ENCODE data around the gene CEP95. TPM values are rescaled to one million over a fixed set of nuclear protein-coding genes. Genes with fewer than 3 reads are reported as not detected.

The CEP95 gene
- total RNA-seq, 6 experiments from 2014 or later = 9.0 to 13.0 (median 11.5) TPM

GRCh38 chr17:64496786-64497564 is 9.8 kb upstream of the CEP95 start, which contains the start of gene POLG2:
TSS of gene POLG2 (minus strand) at chr17:64497054. CDS start at chr17:64496968, 86 bp downstream.
- peak within 1 kb of the TSS; percentile 100 for H3K4me3 Mint-ChIP-seq

DNA sequence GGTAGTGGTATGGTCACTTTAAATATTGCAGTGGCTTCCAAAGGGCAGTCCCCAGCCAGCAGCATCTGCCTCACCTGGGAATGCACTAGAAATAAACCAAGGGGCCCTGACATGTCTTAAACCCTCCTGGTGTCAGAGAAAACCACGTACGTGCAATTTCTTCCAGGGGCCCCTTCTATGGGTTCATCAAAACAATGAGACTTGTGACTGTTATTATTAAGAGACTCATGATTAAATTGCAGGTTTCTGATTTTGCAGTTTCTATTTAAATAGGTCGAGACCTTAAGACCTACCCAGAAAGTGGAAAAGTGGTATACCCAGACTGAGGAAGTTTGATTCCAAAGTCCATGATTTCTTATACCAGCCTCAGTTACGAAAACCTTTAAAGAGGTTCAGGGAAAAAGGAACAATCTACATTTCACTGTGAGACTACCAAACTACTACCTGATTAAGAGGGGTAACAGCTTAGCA is 9.2 kb upstream of the CEP95 start:
- DNase-seq = no peak
- H3K4me3 Mint-ChIP-seq = peak overlapping the region; percentile 100
- peaks cover 83% of the 10 kb centered on the region for H3K4me1 Mint-ChIP-seq (ENCODE audit: low read depth)
- peaks cover 60% of the 10 kb centered on the region for H3K36me3 Mint-ChIP-seq (ENCODE audit: low read depth)
- H3K27me3 Mint-ChIP-seq (ENCODE audit: insufficient read depth) = peaks cover 34% of the 10 kb centered on the region
- peaks cover 14% of the 10 kb centered on the region for H3K9me3 Mint-ChIP-seq
- peak overlapping the region; percentile 100 for H3K27ac Mint-ChIP-seq
- TF ChIP-seq, protein P1, sequence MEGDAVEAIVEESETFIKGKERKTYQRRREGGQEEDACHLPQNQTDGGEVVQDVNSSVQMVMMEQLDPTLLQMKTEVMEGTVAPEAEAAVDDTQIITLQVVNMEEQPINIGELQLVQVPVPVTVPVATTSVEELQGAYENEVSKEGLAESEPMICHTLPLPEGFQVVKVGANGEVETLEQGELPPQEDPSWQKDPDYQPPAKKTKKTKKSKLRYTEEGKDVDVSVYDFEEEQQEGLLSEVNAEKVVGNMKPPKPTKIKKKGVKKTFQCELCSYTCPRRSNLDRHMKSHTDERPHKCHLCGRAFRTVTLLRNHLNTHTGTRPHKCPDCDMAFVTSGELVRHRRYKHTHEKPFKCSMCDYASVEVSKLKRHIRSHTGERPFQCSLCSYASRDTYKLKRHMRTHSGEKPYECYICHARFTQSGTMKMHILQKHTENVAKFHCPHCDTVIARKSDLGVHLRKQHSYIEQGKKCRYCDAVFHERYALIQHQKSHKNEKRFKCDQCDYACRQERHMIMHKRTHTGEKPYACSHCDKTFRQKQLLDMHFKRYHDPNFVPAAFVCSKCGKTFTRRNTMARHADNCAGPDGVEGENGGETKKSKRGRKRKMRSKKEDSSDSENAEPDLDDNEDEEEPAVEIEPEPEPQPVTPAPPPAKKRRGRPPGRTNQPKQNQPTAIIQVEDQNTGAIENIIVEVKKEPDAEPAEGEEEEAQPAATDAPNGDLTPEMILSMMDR (IDR thresholded peaks at IDR 0.05) = 0 out of 2 replicates have a peak, but pooled peaks have one; percentile 5

More at GRCh38 chr17:64496786-64497564, 9.8 kb upstream of the CEP95 start, which contains the start of gene POLG2:
- TF ChIP-seq, protein P1 (IDR thresholded peaks at IDR 0.05) = peak; percentile 67
- peaks cover 54% of the 10 kb centered on the region for H3K36me3 Mint-ChIP-seq (ENCODE audit: low read depth)
- H3K27ac Mint-ChIP-seq = peak within 1 kb of the TSS; percentile 100
- H3K4me1 Mint-ChIP-seq (ENCODE audit: low read depth) = peaks cover 77% of the 10 kb centered on the region
- peak; percentile 84 for DNase-seq
- peaks cover 14% of the 10 kb centered on the region for H3K9me3 Mint-ChIP-seq
- peaks cover 32% of the 10 kb centered on the region for H3K27me3 Mint-ChIP-seq (ENCODE audit: insufficient read depth)

DNA sequence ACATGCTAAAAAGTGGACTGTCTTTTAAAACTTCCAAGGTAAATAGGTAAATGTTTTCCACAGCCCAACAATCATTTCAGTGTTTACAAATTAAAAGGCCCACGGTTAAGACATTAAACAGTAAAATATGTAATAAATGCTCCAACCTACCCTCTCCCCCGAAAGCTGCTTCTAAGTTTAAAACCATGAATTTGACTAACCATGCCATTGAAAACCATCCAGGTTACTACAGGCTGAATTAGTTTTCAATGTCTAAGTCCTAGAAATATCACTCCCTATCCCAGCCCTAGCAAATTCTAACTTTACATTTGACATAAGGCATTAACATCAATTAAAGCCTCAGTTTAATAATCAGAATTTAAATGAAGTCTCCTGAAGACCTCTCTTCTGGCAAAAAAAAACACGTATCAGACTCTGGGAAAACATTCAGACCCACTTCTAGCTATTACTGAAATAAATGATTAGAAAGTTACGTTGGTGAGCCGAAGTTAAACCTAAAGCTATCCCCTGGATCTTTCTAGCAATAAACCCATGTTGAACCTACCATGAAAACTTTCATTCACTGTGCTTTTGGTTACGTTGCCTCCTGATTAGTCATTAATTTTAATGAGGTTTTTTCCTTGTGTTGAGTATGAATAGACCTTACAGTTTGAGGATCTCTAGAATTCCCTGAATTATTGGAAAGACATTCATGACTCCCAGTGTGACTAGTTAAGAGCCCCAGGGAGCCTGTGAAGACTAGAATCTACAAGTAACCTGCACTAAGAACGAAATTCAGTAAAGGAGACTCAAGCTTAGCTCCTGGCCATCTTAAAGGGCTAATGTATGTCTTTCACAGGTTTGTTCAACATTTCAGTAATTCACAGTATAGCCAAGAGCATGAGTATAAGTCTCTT is 8.2 kb upstream of the CEP95 start:
- Mint-ChIP-seq H3K27me3 (ENCODE audit: insufficient read depth) (peaks cover 34% of the 10 kb centered on the region), H3K4me3 (peak overlapping the region; percentile 100), H3K4me1 (ENCODE audit: low read depth) (peaks cover 93% of the 10 kb centered on the region), H3K9me3 (peaks cover 14% of the 10 kb centered on the region), H3K27ac (peak overlapping the region; percentile 100), H3K36me3 (ENCODE audit: low read depth) (peaks cover 70% of the 10 kb centered on the region)
- TF ChIP-seq, protein P1 (IDR thresholded peaks at IDR 0.05) = no peak
- DNase-seq = peak; percentile 46

DNA sequence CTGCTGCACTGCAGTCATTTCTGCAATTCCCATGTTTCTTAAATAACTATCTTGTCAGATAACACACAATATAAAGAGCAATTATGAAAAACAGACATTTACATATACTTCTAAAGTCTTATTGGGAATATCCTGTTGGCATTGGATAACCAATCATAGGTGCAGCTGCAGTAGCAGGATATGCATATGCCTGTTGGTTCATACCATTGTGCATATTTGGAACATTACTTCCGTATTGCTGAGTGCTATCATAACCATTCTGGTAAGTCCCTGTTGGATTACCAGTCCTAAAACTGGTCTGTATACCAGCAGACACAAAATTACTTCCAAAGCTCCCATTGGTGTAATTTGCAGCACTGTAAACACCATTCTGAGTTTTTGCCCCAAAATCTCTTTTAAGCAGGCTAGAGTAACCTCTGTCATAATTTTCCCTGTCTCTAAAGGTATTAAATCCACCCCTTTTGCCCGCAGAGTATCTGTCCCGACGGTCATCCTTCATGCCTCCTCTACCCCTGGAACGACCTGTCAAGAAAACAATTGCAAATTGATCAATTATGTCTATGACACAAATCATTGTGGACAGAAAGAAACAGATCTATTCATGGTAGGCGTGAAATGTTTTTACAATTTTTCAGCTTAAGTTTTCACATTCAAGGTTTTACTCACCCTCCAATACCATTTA is 6.8 kb upstream of the CEP95 start:
- peaks cover 80% of the 10 kb centered on the region for H3K36me3 Mint-ChIP-seq (ENCODE audit: low read depth)
- H3K4me1 Mint-ChIP-seq (ENCODE audit: low read depth) = peaks cover 93% of the 10 kb centered on the region
- peak overlapping the region; percentile 98 for H3K4me3 Mint-ChIP-seq
- peaks cover 14% of the 10 kb centered on the region for H3K9me3 Mint-ChIP-seq
- DNase-seq = no peak
- TF ChIP-seq, protein P1 (IDR thresholded peaks at IDR 0.05) = no peak
- H3K27me3 Mint-ChIP-seq (ENCODE audit: insufficient read depth) = peaks cover 42% of the 10 kb centered on the region
- H3K27ac Mint-ChIP-seq = peak overlapping the region; percentile 100

- Mint-ChIP-seq H3K9me3 (peaks cover 16% of the 10 kb centered on the region), H3K4me1 (ENCODE audit: low read depth) (peaks cover 93% of the 10 kb centered on the region), H3K27me3 (ENCODE audit: insufficient read depth) (peaks cover 46% of the 10 kb centered on the region), H3K4me3 (peak overlapping the region; percentile 98), H3K36me3 (ENCODE audit: low read depth) (peaks cover 85% of the 10 kb centered on the region), H3K27ac (peak overlapping the region; percentile 100)
- no peak for DNase-seq
- TF ChIP-seq, protein P1 (IDR thresholded peaks at IDR 0.05) = no peak
Observed at GRCh38 chr17:64500487-64500859, 6.3 kb upstream of the CEP95 start.
